Astrocyte of the spinal cord (primary cell): Measurements from ENCODE around the gene CDC14A.

Source experiments
- DNase-seq: peaks from one replicate; pipeline ENCODE4 v3.0.0; 2011; ENCODE audit warnings: low read depth, low spot score
- H3K4me3 ChIP-seq: 2 replicates; pipeline ENCODE4 v1.5.1; 2011; ENCODE audit warnings: low read depth, mild to moderate bottlenecking, low read length, moderate library complexity
- CTCF ChIP-seq: IDR thresholded peaks from 2 replicates; pipeline ENCODE4 v1.5.1; 2012; ENCODE audit warnings: low read depth, mild to moderate bottlenecking, low read length, inconsistent platforms
- in situ Hi-C: cut with HindIII; loops from 2 replicates; pipeline ENCODE4 v1.10.0; 2017; ENCODE audit warnings: low sequenced_read_pairs

Gene CDC14A

GRCh38 chr1:100565937-100566699 lies 213.8 kb downstream of the CDC14A start:
- in situ Hi-C loops: no loop called here
- TF ChIP-seq CTCF: no peak
- no peak overlapping the region for H3K4me3 ChIP-seq

GRCh38 chr1:100567062-100567461 lies 214.8 kb downstream of the CDC14A start:
- H3K4me3 ChIP-seq: no peak overlapping the region
- DNase-seq: no peak
- in situ Hi-C loops: no loop called here
- no peak for TF ChIP-seq CTCF

More at GRCh38 chr1:100565937-100566699, 213.8 kb downstream of the CDC14A start:
- DNase-seq: no peak
